Measurements from ENCODE around the gene CYFIP2.

CYFIP2 gene

GRCh38 chr5:157312492-157312891 lies 46.6 kb downstream of the CYFIP2 start:
- in situ Hi-C loops (cut with HindIII; ENCODE audit: low sequenced_read_pairs), result no loop called here

- in situ Hi-C loops (cut with HindIII; ENCODE audit: low sequenced_read_pairs), result no loop called here
These were observed 56.7 kb downstream of the CYFIP2 start for GRCh38 chr5:157322581-157322980.

GRCh38 chr5:157323107-157323706 lies 57.3 kb downstream of the CYFIP2 start:
- in situ Hi-C loops (cut with HindIII; ENCODE audit: low sequenced_read_pairs), result no loop called here

- in situ Hi-C loops (cut with HindIII; ENCODE audit: low sequenced_read_pairs), result no loop called here
These were observed 58.3 kb downstream of the CYFIP2 start for GRCh38 chr5:157324237-157324636.

GRCh38 chr5:157326440-157327005 lies 60.6 kb downstream of the CYFIP2 start:
- in situ Hi-C loops (cut with HindIII; ENCODE audit: low sequenced_read_pairs), result loop anchor here (5.0 to 25.0 kb wide), 2 partner anchors 59 to 411 kb away; partner anchors contain the start of genes CYFIP2, LSM11 and THG1L

GRCh38 chr5:157327771-157328170 lies 61.8 kb downstream of the CYFIP2 start:
- in situ Hi-C loops (cut with HindIII; ENCODE audit: low sequenced_read_pairs), result loop anchor here (5.0 to 25.0 kb wide), 2 partner anchors 60 to 410 kb away; partner anchors contain the start of genes CYFIP2, LSM11 and THG1L

- in situ Hi-C loops (cut with HindIII; ENCODE audit: low sequenced_read_pairs), result loop anchor here (5.0 to 25.0 kb wide), 2 partner anchors 61 to 409 kb away; partner anchors contain the start of genes CYFIP2, LSM11 and THG1L
These were observed 62.5 kb downstream of the CYFIP2 start for GRCh38 chr5:157328277-157328912.

- in situ Hi-C loops (cut with HindIII; ENCODE audit: low sequenced_read_pairs), result loop anchor here (25.0 kb wide), 1 partner anchor 405 kb away; the partner anchor contains the start of genes LSM11 and THG1L
These were observed 65.9 kb downstream of the CYFIP2 start for GRCh38 chr5:157331807-157332206.

GRCh38 chr5:157335534-157336422 lies 69.9 kb downstream of the CYFIP2 start:
- in situ Hi-C loops (cut with HindIII; ENCODE audit: low sequenced_read_pairs), result loop anchor here (25.0 kb wide), 1 partner anchor 402 kb away; the partner anchor contains the start of genes LSM11 and THG1L

GRCh38 chr5:157336423-157336744 lies 70.5 kb downstream of the CYFIP2 start:
- in situ Hi-C loops (cut with HindIII; ENCODE audit: low sequenced_read_pairs), result loop anchor here (25.0 kb wide), 1 partner anchor 401 kb away; the partner anchor contains the start of genes LSM11 and THG1L

GRCh38 chr5:157339409-157339808 lies 73.5 kb downstream of the CYFIP2 start:
- in situ Hi-C loops (cut with HindIII; ENCODE audit: low sequenced_read_pairs), result loop anchor here (25.0 kb wide), 1 partner anchor 398 kb away; the partner anchor contains the start of genes LSM11 and THG1L

GRCh38 chr5:157342822-157343402 lies 77.0 kb downstream of the CYFIP2 start:
- in situ Hi-C loops (cut with HindIII; ENCODE audit: low sequenced_read_pairs), result loop anchor here (25.0 kb wide), 1 partner anchor 394 kb away; the partner anchor contains the start of genes LSM11 and THG1L

- in situ Hi-C loops (cut with HindIII; ENCODE audit: low sequenced_read_pairs), result loop anchor here (25.0 kb wide), 1 partner anchor 393 kb away; the partner anchor contains the start of genes LSM11 and THG1L
These were observed 78.2 kb downstream of the CYFIP2 start for GRCh38 chr5:157343842-157344790.

GRCh38 chr5:157345067-157345466 lies 79.1 kb downstream of the CYFIP2 start:
- in situ Hi-C loops (cut with HindIII; ENCODE audit: low sequenced_read_pairs), result loop anchor here (25.0 kb wide), 1 partner anchor 392 kb away; the partner anchor contains the start of genes LSM11 and THG1L

- in situ Hi-C loops (cut with HindIII; ENCODE audit: low sequenced_read_pairs), result loop anchor here (25.0 kb wide), 1 partner anchor 392 kb away; the partner anchor contains the start of genes LSM11 and THG1L
These were observed 79.6 kb downstream of the CYFIP2 start for GRCh38 chr5:157345485-157345884.

GRCh38 chr5:157347301-157348048 lies 81.6 kb downstream of the CYFIP2 start:
- in situ Hi-C loops (cut with HindIII; ENCODE audit: low sequenced_read_pairs), result loop anchor here (25.0 kb wide), 1 partner anchor 390 kb away; the partner anchor contains the start of genes LSM11 and THG1L

- in situ Hi-C loops (cut with HindIII; ENCODE audit: low sequenced_read_pairs), result loop anchor here (25.0 kb wide), 1 partner anchor 389 kb away; the partner anchor contains the start of genes LSM11 and THG1L
These were observed 82.1 kb downstream of the CYFIP2 start for GRCh38 chr5:157348049-157348400.
